Endothelial cell of hepatic sinusoid (primary cell): Measurements from ENCODE around the gene SLC6A3.

ENCODE experiments used
- in situ Hi-C: cut with HindIII; loops from 2 replicates; pipeline ENCODE4 v1.10.0; 2017; ENCODE audit warnings: low sequenced_read_pairs

SLC6A3 gene

GRCh38 chr5:1445313-1445688 is at the start of gene SLC6A3:
TSS of gene SLC6A3 (minus strand) at chr5:1445440. CDS start at chr5:1443197, 2,243 bp downstream.
- in situ Hi-C loops = no loop called here

DNA sequence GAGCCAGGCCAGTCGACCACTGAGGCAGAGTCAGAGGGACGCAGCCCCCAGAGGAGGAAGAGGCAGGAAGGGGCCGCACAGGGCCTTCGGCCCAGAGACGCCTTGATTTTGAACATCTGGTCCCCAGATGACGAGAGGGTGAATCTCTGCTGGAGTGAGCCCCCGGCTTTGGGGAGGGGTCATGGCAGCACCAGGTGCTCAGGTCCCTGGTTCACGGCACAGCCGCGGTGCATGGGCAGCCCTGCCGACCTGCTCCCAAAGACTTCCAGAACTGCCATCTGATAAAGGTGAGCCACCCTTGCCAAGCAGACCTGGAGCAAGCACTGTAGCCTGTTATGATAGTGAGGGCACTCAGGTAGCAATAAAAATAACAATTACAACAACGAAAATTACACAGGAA is 48.7 kb upstream of the SLC6A3 start:
- in situ Hi-C loops = no loop called here

- in situ Hi-C loops = no loop called here
Observed at GRCh38 chr5:1493413-1493812, 48.2 kb upstream of the SLC6A3 start.

- in situ Hi-C loops = no loop called here
Observed at GRCh38 chr5:1492757-1493156, 47.5 kb upstream of the SLC6A3 start.

DNA sequence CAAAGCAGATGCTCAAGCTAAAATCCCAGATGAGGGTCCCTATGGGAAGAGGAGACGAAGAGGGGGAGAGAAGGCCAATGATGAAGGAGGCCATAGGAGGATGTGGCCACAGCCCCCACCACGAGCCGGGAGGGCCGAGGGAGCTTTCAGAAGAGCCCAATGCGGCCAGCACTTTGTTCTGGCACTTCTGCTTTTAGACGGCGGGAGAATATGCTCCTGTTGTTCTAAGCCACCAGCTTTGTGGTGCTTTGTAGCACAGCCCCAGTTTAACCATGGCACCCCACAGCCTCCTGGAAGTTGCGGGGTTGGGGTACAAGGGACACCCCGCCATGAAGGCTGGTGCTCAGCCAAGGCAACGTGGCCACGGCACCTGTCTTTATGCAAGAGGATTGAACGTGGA is 45.1 kb upstream of the SLC6A3 start:
- in situ Hi-C loops = no loop called here

DNA sequence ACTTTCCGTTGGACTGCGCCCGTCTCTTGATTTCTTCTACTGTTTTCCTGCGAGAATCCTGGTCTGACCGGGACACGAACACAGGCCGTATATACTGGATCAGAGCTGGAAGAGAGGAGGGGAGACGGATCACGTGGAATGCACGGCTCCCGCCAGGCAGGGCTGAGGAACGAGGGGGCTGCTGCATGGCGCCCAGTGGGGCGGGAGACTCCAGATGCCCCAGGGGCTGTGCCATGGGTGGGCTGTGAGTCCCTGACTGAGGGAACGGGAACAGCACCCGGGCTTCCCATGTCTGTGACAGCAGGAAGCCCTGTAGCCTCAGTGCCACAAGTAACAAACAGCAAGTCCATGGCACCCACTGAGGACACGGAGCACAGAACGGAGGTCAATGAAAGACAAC is 44.5 kb upstream of the SLC6A3 start:
- in situ Hi-C loops = no loop called here

GRCh38 chr5:1488882-1489680 is 43.8 kb upstream of the SLC6A3 start:
- in situ Hi-C loops = no loop called here

- in situ Hi-C loops = no loop called here
Observed at GRCh38 chr5:1487079-1487764, 42.0 kb upstream of the SLC6A3 start.

DNA sequence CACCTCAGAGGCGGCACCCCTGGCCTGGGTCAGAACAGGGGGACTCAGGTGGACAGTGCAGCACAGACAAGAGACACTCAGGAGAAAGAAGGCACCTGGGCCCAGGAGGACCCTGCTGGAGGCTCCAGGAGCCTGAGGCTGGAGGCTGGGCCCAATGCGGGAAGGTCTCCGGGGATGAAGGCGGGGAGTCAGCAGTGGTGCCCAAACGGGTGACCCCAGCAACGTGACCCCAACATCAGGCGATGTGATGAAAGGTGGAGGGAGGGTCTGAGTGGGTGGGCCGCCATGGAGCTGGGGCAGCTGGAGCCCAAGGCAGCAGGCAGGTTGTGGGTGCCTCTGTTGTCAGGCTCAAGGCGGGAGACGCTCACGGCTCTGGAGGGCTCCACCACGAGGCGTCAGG is 41.0 kb upstream of the SLC6A3 start:
- in situ Hi-C loops = no loop called here

GRCh38 chr5:1485579-1486118 is 40.4 kb upstream of the SLC6A3 start:
- in situ Hi-C loops = no loop called here

DNA sequence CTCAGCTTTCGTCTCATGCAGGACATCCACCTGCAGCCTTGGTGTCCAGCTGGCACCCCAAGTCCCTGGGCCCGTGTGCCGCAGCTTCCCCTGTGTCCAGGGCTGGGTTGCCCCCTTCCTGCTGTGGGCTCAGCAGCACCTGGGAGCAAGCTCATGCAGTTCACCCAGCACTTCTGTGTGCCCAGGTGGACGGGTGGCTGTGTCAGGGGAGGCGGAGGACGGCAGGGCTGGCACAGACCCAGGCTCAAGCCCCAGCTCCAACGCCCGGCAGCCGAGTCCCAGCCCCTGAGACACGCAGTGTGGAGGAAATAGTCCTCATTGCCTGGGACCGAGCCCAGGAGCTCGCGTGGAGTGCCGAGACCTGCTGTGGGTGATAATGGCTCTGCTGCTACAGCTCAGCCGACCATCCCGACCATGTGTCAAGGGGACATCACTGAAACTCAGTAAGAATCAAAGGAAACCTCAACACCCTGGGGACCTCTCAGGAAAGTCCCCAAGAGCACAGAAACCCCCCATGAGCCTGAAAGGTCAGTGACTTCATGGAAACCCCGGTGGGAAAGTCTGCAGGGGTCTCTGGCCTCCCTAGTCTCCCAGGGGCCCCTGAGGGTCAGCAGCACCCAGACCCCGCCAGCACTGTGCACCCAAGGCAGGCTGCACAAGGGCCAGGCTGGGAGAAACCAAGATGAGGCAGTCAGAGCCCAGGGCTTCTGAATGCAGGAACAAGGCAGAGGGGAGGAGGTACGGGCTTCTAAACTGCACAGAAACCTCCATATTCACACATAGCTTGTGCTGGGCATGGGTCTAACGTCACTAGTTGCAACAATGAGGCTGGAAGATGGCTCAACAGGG is 39.7 kb upstream of the SLC6A3 start:
- in situ Hi-C loops = no loop called here

DNA sequence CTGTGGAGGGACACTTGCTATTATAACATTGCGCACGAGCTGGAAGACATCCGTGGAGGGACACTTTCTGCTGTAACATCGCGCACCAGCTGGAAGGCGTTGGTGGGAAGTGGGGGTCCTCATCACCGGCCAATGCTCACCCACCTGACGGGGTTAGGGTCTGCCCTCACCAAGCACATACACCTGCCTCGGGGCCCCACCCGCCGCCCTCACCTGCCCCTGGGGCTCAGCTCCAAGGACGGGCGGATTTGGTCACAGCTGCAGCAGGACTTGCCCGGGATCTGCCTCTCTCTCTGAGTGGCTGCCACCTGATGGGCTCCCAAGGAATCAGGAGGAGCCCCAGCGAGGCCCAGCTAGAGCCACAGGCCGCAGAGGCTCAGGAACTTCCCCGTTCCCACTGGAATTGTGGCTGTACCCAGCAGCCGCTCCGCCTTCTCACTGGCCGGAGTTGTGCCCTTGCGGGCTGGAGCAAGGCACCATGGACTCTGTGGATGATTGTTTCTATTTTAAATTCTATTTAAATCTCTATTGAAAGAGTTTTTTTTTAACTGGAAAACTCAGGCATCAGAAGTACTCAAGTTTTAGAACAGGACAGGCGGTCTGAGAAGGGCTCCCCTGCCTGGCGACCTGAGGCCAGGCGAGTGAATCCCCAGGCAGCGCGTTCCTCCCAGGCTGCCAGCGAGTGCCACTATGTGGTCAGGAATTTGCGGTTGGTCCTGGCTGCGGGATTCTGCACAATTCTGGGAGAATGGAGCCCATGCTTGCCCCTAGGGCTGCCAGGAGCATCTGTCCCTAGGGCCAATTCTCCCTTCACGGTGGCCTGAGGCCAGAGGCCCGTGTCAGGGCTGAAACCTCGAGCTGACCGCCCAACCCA is 38.9 kb upstream of the SLC6A3 start:
- in situ Hi-C loops = no loop called here

GRCh38 chr5:1483064-1483463 is 37.8 kb upstream of the SLC6A3 start:
- in situ Hi-C loops = no loop called here

DNA sequence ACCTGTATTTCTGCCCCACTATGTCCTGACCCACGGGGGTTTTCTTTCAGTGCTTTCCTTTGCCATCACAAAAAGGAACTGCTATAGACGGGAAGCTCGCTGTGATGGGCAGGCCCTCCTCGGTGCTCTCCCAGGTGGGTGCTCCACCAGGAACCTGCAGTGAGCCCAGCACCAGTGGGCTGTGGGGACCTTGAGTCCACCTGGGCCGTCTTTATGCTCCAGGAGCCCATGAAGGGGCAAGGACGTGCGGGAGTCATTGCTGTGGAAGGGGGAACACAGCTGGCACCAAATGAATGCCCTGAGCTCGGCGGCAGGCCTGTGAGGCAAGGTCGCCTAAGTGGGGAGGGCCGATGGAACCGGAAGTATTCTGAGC is 36.7 kb upstream of the SLC6A3 start:
- in situ Hi-C loops = no loop called here

GRCh38 chr5:1481266-1481958 is 36.2 kb upstream of the SLC6A3 start:
- in situ Hi-C loops = no loop called here

DNA sequence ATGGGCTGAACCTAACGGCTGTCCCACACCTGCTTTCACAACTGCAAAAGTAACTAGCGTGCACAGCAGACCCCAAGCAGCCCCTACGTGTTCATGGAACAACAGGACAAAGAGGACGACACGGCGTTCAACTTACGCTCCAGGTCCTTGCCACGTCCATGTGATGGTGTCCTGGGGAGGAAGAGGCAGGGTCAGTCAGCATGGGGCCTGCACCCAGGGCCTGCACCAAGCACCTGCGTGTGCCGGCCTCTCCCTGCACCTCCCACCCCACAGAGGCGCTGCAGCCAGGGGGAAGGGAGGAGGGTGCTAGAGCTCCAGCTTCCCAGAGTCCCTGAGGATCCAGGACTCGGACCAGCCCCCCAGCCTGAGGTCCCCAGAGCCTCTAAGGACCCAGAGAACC is 35.6 kb upstream of the SLC6A3 start:
- in situ Hi-C loops = no loop called here

- in situ Hi-C loops = no loop called here
Observed at GRCh38 chr5:1480217-1480616, 35.0 kb upstream of the SLC6A3 start.

GRCh38 chr5:1479581-1480188 is 34.4 kb upstream of the SLC6A3 start:
- in situ Hi-C loops = no loop called here

DNA sequence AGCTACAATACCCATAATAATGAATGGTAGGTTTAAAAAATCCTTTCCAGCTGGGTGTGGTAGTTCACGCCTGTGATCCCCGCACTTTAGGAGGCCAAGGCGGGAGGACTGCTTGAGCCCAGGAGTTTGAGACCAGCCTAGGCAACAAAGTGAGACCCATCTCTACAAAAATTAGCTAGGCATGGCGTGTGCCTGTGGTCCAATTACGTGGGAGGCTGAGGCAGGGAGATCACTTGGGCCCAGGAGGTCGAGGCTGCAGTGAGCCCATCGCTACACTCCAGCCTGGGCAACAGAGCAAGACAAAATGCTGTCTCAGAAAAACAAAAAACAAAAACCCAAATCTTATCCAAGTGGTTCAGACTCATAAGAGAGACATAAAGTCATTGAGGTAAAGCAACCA is 33.8 kb upstream of the SLC6A3 start:
- in situ Hi-C loops = no loop called here
